ENCODE measurements around the gene AGR2.

GRCh38 chr7:16849296-16850148, 44.7 kb upstream of the AGR2 start:
- no peak for TF ChIP-seq CTCF (conservative IDR thresholded peaks at IDR 0.05; ENCODE audit: low read depth, low read length)
- no peak for TF ChIP-seq EZH2 (IDR thresholded peaks at IDR 0.05; ENCODE audit: borderline replicate concordance, low read depth, low read length, poor library complexity, severe bottlenecking)
